SK-N-DZ (cell line): ENCODE data around the gene MAP3K13.

ENCODE experiments used
- DNase-seq: peaks from one replicate; pipeline ENCODE4 v3.0.0-alpha.2; 2015; ENCODE audit warnings: low spot score

MAP3K13 gene

GRCh38 chr3:185504636-185505035 is 141.7 kb downstream of the MAP3K13 start:
- DNase-seq, result no peak

- DNase-seq, result peak; percentile 14
Measured at GRCh38 chr3:185507883-185508282, 144.9 kb downstream of the MAP3K13 start.

GRCh38 chr3:185508335-185508991 is 145.5 kb downstream of the MAP3K13 start:
- peak; percentile 13 for DNase-seq

- no peak for DNase-seq
Measured at GRCh38 chr3:185511711-185512110, 148.8 kb downstream of the MAP3K13 start.

GRCh38 chr3:185517387-185518130 is 154.6 kb downstream of the MAP3K13 start:
- DNase-seq, result no peak

GRCh38 chr3:185519021-185519420 is 156.1 kb downstream of the MAP3K13 start:
- peak; percentile 34 for DNase-seq

- no peak for DNase-seq
Measured at GRCh38 chr3:185521349-185522138, 158.6 kb downstream of the MAP3K13 start.

- DNase-seq, result no peak
Measured at GRCh38 chr3:185526349-185526951, 163.5 kb downstream of the MAP3K13 start.

- DNase-seq, result peak; percentile 20
Measured at GRCh38 chr3:185527364-185527763, 164.4 kb downstream of the MAP3K13 start.

- no peak for DNase-seq
Measured at GRCh38 chr3:185528532-185528931, 165.6 kb downstream of the MAP3K13 start.

- no peak for DNase-seq
Measured at GRCh38 chr3:185530856-185531255, 167.9 kb downstream of the MAP3K13 start.

- DNase-seq, result no peak
Measured at GRCh38 chr3:185532901-185533300, 170.0 kb downstream of the MAP3K13 start.

GRCh38 chr3:185534511-185534910 is 171.6 kb downstream of the MAP3K13 start:
- no peak for DNase-seq

- no peak for DNase-seq
Measured at GRCh38 chr3:185537369-185537970, 174.5 kb downstream of the MAP3K13 start.
